ENCODE measurements around the gene PLEKHA7. TPM values are rescaled to one million over a fixed set of nuclear protein-coding genes. Genes with fewer than 3 reads are reported as not detected.

PLEKHA7 gene
- total RNA-seq, 1 donor from 2014 or later = 0.92 TPM

DNA sequence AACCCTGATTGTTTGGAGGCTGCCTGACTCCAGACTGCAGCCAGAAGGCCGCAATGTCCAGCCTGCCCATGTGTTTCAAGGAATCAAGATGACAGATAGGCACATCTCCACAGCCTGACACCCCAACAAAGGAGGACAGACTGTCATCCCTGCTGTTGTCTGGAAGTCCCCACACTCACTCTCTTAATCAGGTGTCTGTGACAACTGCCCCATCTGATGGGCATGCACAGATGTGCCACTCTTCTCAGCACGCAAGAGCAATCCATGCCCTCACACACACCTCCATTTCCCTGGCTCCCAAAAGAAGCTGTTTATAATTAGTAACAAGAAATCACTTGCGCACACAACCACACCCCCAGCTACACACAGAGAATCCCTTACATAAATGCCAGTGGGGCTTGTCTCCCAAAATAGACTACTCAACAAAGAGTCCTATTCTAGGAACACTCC lies 158.2 kb downstream of the PLEKHA7 start:
- TF ChIP-seq, protein P1, sequence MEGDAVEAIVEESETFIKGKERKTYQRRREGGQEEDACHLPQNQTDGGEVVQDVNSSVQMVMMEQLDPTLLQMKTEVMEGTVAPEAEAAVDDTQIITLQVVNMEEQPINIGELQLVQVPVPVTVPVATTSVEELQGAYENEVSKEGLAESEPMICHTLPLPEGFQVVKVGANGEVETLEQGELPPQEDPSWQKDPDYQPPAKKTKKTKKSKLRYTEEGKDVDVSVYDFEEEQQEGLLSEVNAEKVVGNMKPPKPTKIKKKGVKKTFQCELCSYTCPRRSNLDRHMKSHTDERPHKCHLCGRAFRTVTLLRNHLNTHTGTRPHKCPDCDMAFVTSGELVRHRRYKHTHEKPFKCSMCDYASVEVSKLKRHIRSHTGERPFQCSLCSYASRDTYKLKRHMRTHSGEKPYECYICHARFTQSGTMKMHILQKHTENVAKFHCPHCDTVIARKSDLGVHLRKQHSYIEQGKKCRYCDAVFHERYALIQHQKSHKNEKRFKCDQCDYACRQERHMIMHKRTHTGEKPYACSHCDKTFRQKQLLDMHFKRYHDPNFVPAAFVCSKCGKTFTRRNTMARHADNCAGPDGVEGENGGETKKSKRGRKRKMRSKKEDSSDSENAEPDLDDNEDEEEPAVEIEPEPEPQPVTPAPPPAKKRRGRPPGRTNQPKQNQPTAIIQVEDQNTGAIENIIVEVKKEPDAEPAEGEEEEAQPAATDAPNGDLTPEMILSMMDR (IDR thresholded peaks at IDR 0.05) = no peak
- Mint-ChIP-seq H3K27ac (ENCODE audit: unreplicated experiment) (no peak overlapping the region), H3K36me3 (ENCODE audit: low read depth) (peaks cover 1% of the 10 kb centered on the region), H3K27me3 (ENCODE audit: low read depth) (peaks cover 3% of the 10 kb centered on the region), H3K4me3 (ENCODE audit: unreplicated experiment) (no peak overlapping the region), H3K9me3 (ENCODE audit: low read depth) (no peaks in the 10 kb centered on the region), H3K4me1 (ENCODE audit: low read depth) (no peaks in the 10 kb centered on the region)
- DNase-seq (ENCODE audit: low spot score) = no peak

DNA sequence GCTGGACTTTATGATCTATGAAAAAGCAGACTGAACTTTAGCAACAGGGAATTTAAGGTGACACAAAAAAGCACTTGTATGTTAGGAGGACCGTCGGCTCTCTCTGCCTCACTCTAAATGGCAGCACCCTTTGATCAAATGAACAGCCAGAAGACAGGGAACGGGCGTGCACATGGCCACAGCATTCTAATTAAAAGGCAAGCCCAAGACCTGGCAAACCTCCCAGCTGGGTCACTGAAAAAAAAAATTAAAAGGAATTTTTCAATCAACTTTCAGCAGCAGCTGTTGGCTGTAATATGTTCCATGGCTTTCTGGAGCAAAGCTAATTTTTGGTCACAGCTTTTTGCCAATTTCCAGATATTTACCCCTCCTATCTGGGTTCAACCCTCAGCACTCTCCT lies 159.2 kb downstream of the PLEKHA7 start:
- TF ChIP-seq, protein P1 (IDR thresholded peaks at IDR 0.05) = no peak
- DNase-seq (ENCODE audit: low spot score) = no peak
- Mint-ChIP-seq H3K36me3 (ENCODE audit: low read depth) (peaks cover 1% of the 10 kb centered on the region), H3K4me1 (ENCODE audit: low read depth) (no peaks in the 10 kb centered on the region), H3K27ac (ENCODE audit: unreplicated experiment) (no peak overlapping the region), H3K4me3 (ENCODE audit: unreplicated experiment) (no peak overlapping the region), H3K27me3 (ENCODE audit: low read depth) (peaks cover 2% of the 10 kb centered on the region), H3K9me3 (ENCODE audit: low read depth) (no peaks in the 10 kb centered on the region)

DNA sequence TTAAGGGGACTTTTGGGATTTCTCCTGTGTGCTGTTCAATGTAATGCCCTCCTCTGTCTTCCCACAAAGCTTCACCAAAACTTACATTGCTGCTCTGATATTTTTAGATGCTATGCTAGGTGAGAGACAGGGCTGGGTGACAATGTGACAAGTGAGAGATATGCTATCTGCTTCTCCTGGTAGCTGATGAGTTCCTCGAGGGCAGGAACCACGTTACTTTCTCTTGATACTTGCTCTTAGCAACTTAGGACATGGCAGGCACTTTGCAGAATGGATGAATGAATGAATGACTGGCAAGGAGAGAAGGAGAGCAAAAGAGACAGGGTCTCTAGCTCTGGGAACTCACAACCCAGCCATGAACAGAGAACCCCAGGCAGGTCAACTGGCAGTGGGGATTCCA lies 160.4 kb downstream of the PLEKHA7 start:
- no peak overlapping the region for H3K27ac Mint-ChIP-seq (ENCODE audit: unreplicated experiment)
- peaks cover 2% of the 10 kb centered on the region for H3K27me3 Mint-ChIP-seq (ENCODE audit: low read depth)
- no peaks in the 10 kb centered on the region for H3K9me3 Mint-ChIP-seq (ENCODE audit: low read depth)
- H3K4me1 Mint-ChIP-seq (ENCODE audit: low read depth) = no peaks in the 10 kb centered on the region
- TF ChIP-seq, protein P1 (IDR thresholded peaks at IDR 0.05) = no peak
- H3K4me3 Mint-ChIP-seq (ENCODE audit: unreplicated experiment) = no peak overlapping the region
- no peak for DNase-seq (ENCODE audit: low spot score)
- H3K36me3 Mint-ChIP-seq (ENCODE audit: low read depth) = peaks cover 1% of the 10 kb centered on the region

DNA sequence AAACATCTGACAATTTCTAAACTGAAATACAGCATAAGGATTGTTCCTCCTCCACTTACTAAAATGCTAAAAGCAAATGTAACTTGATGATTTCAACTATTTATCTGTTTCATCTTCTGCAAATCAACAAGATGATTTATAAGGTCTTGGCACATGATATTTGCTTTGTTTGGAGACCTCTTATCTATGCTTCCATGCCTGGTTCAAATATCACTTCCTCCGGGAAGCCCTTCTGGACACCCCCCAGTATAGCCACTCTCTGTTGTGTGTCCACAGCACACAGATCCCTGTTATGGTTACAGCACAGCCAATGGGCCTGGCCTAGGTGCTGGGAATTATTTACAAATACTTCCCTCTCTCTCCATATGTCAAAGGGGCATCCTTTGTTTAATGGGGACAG lies 160.9 kb downstream of the PLEKHA7 start:
- H3K4me1 Mint-ChIP-seq (ENCODE audit: low read depth) = no peaks in the 10 kb centered on the region
- no peaks in the 10 kb centered on the region for H3K27me3 Mint-ChIP-seq (ENCODE audit: low read depth)
- no peak for DNase-seq (ENCODE audit: low spot score)
- H3K9me3 Mint-ChIP-seq (ENCODE audit: low read depth) = no peaks in the 10 kb centered on the region
- no peak overlapping the region for H3K27ac Mint-ChIP-seq (ENCODE audit: unreplicated experiment)
- TF ChIP-seq, protein P1 (IDR thresholded peaks at IDR 0.05) = no peak
- peaks cover 1% of the 10 kb centered on the region for H3K36me3 Mint-ChIP-seq (ENCODE audit: low read depth)
- H3K4me3 Mint-ChIP-seq (ENCODE audit: unreplicated experiment) = no peak overlapping the region

DNA sequence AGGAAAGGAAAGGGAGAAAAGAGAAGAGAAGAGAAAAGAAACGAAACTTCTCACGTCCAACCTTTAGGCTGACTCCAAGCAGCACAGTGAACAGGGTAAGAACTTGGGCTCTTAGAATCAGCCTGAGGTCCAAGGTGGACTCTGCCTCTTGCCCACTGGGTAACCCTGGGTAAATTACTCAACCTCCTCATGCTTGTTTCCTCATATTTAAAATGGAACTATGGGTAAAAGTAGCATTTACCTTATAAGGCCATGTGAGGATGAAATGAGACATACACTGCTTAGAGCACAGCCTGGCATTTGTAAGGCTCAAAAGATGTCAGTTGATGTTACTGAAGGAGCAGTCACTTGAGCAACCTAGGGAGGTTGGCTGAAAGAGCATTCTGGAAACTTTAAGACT lies 167.9 kb downstream of the PLEKHA7 start:
- H3K9me3 Mint-ChIP-seq (ENCODE audit: low read depth) = no peaks in the 10 kb centered on the region
- H3K4me3 Mint-ChIP-seq (ENCODE audit: unreplicated experiment) = no peak overlapping the region
- no peak overlapping the region for H3K27ac Mint-ChIP-seq (ENCODE audit: unreplicated experiment)
- no peaks in the 10 kb centered on the region for H3K27me3 Mint-ChIP-seq (ENCODE audit: low read depth)
- no peaks in the 10 kb centered on the region for H3K4me1 Mint-ChIP-seq (ENCODE audit: low read depth)
- TF ChIP-seq, protein P1 (IDR thresholded peaks at IDR 0.05) = no peak
- no peaks in the 10 kb centered on the region for H3K36me3 Mint-ChIP-seq (ENCODE audit: low read depth)
- no peak for DNase-seq (ENCODE audit: low spot score)

Data from chondrocyte (in vitro differentiated cells).